Progenitor cell of endocrine pancreas (in vitro differentiated cells): ENCODE data around the gene DNER. TPM values are rescaled to one million over a fixed set of nuclear protein-coding genes. Genes with fewer than 3 reads are reported as not detected.

Experiments used
- DNase-seq: peaks from one replicate; pipeline ENCODE4 v3.0.0; 2021; ENCODE audit warnings: low spot score; ENCODE audit not compliant: unreplicated experiment
- H3K27ac Mint-ChIP-seq: 2 replicates; pipeline ENCODE4 v1.8.0; 2021; ENCODE audit warnings: mild to moderate bottlenecking, moderate library complexity, mixed read lengths
- H3K27me3 Mint-ChIP-seq: 2 replicates; pipeline ENCODE4 v1.8.0; 2021; ENCODE audit warnings: mixed read lengths
- H3K36me3 Mint-ChIP-seq: 2 replicates; pipeline ENCODE4 v1.8.0; 2022; ENCODE audit warnings: mixed read lengths; ENCODE audit not compliant: insufficient read depth
- H3K4me1 Mint-ChIP-seq: 2 replicates; pipeline ENCODE4 v1.8.0; 2021; ENCODE audit warnings: low read depth, mixed read lengths
- H3K4me3 Mint-ChIP-seq: 2 replicates; pipeline ENCODE4 v1.8.0; 2021; ENCODE audit warnings: low read depth, mild to moderate bottlenecking, moderate library complexity, mixed read lengths
- H3K9me3 Mint-ChIP-seq: 2 replicates; pipeline ENCODE4 v1.8.0; 2021; ENCODE audit warnings: low read depth, mixed read lengths
- total RNA-seq: library from RNA; stranded (reverse); gene quantifications from 2 replicates; pipeline ENCODE4 v1.2.1, GENCODE V29; 2021
- TF ChIP-seq, protein P1 (sequence below): fragments of 200-600 bp; sonication (generic); IDR thresholded peaks from one replicate; pipeline ENCODE4 v1.5.0; 2021; ENCODE audit warnings: antibody characterized with exemption, mild to moderate bottlenecking; ENCODE audit not compliant: unreplicated experiment

Gene DNER
- total RNA-seq, 1 donor from 2014 or later: 0.91 TPM

DNA sequence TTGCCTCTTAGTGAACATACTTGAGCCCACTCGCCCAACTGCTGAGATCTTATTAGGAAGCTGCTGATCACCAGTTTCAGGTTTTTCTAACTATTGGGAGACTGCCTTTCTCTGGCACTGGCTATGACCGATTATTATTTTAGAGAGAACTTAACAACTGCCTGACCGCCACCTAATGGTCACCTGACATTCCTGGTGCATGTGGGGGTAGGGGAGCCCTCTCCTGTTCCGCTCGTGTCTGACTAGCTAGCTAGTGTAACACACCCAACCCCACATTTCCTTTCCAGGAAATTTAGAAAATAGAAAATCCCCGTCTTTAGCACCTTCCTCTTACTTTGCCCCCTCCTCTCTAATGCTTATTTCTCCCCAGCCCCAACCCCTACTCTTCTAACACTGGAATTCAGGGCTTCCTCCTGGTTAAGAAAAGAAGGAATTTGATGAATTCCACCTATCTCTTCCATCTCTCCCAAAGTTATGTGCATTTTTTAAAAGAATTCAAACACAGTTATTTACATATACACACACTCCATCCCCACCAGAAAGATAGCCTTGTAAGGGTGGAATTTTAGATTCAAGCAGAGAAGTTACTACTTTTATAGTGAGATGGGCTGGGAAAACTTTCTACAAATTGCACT lies 19.4 kb upstream of the DNER start:
- DNase-seq: no peak

DNA sequence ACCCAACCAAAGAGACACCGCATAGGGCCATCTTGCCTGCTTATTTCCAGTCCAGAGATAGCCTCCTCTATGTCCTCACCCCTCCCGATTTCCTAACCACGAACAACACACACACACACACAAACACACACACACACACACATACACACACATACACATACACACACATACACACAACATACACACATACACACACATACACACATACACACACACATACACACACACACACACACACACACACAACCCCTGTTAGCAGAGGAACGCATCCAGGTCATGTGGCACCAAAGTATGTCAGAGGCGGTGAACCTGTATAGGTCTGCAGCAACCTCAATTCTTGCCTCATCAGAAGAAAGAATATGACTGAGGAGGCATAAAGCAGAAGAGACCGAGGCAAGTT lies 18.5 kb upstream of the DNER start:
- Mint-ChIP-seq H3K9me3 (peaks cover 8% of the 10 kb centered on the region), H3K4me3 (no peak overlapping the region), H3K4me1 (no peaks in the 10 kb centered on the region), H3K27me3 (no peaks in the 10 kb centered on the region), H3K36me3 (peaks cover 2% of the 10 kb centered on the region), H3K27ac (no peak overlapping the region)
- no peak for DNase-seq
- TF ChIP-seq, protein P1, sequence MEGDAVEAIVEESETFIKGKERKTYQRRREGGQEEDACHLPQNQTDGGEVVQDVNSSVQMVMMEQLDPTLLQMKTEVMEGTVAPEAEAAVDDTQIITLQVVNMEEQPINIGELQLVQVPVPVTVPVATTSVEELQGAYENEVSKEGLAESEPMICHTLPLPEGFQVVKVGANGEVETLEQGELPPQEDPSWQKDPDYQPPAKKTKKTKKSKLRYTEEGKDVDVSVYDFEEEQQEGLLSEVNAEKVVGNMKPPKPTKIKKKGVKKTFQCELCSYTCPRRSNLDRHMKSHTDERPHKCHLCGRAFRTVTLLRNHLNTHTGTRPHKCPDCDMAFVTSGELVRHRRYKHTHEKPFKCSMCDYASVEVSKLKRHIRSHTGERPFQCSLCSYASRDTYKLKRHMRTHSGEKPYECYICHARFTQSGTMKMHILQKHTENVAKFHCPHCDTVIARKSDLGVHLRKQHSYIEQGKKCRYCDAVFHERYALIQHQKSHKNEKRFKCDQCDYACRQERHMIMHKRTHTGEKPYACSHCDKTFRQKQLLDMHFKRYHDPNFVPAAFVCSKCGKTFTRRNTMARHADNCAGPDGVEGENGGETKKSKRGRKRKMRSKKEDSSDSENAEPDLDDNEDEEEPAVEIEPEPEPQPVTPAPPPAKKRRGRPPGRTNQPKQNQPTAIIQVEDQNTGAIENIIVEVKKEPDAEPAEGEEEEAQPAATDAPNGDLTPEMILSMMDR: no peak

More for the DNA sequence above, 19.4 kb upstream of the DNER start:
- TF ChIP-seq, protein P1: no peak
- Mint-ChIP-seq H3K27me3 (no peaks in the 10 kb centered on the region), H3K36me3 (peaks cover 3% of the 10 kb centered on the region), H3K9me3 (peaks cover 14% of the 10 kb centered on the region), H3K4me3 (no peak overlapping the region), H3K4me1 (no peaks in the 10 kb centered on the region), H3K27ac (no peak overlapping the region)

DNA sequence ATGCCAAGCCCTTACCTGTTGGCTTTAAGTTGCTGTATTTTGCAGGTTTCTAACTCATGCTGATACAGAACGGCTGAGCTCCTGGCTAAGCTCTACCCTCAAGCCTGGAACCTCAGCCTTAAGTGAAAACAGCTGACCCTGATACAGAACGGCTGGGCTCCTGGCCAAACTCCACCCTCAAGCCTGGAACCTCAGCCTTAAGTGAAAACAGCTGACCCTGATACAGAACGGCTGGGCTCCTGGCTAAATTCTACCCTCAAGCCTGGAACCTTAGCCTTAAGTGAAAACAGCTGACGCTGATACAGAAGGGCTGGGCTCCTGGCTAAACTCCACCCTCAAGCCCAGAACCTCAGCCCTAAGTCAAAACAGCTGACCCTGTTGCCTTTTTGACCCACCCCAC lies 17.6 kb upstream of the DNER start:
- DNase-seq: no peak
- Mint-ChIP-seq H3K27me3 (no peaks in the 10 kb centered on the region), H3K36me3 (no peaks in the 10 kb centered on the region), H3K9me3 (peaks cover 1% of the 10 kb centered on the region), H3K27ac (no peak overlapping the region), H3K4me3 (no peak overlapping the region), H3K4me1 (no peaks in the 10 kb centered on the region)
- TF ChIP-seq, protein P1: no peak

DNA sequence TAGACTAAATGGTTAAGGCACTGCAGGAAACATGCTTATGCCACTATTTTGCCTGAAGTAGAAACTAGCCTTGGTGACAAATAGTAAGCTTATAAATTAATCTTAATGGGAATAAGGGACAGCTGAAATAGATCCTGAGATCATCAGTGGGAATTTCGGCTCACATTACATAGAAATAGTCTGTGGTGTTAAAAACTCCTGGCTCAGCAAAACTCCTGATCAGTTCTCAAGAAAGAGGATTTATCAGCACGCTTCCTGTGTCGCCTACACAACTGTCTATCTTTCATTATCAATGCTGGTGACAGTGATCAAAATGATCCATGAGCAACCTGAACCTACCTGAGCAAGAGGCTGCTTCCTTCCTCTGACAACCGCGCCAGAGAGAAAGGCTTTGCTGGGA lies 17.0 kb upstream of the DNER start:
- TF ChIP-seq, protein P1: no peak
- no peaks in the 10 kb centered on the region for H3K9me3 Mint-ChIP-seq

DNA sequence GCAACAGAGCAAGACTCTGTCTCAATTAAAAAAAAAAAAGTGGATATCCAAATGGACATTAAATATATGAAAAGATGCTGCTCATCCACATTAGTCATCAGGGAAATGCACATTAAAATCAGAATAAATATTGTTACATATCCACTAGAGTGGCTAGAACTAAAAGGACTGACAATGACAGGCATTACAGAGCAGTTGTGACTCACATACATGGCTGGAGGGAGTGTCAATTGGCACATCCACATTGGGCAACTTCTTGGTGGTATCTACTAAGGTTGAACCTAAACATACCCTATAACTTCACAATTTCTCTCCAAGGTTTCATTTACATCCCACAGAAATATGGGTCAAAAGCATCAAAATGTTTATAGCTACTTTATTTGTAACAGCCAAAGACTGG lies 14.0 kb upstream of the DNER start:
- no peak overlapping the region for H3K27ac Mint-ChIP-seq
- no peaks in the 10 kb centered on the region for H3K9me3 Mint-ChIP-seq
- H3K4me3 Mint-ChIP-seq: no peak overlapping the region
- H3K27me3 Mint-ChIP-seq: peaks cover 4% of the 10 kb centered on the region
- no peak for DNase-seq
- no peaks in the 10 kb centered on the region for H3K4me1 Mint-ChIP-seq
- H3K36me3 Mint-ChIP-seq: no peaks in the 10 kb centered on the region
- TF ChIP-seq, protein P1: no peak

More for the DNA sequence above, 17.0 kb upstream of the DNER start:
- no peak overlapping the region for H3K4me3 Mint-ChIP-seq
- no peaks in the 10 kb centered on the region for H3K4me1 Mint-ChIP-seq
- no peaks in the 10 kb centered on the region for H3K27me3 Mint-ChIP-seq
- no peak for DNase-seq
- H3K27ac Mint-ChIP-seq: no peak overlapping the region
- no peaks in the 10 kb centered on the region for H3K36me3 Mint-ChIP-seq
